Transverse colon (tissue), 4 donors: Measurements from ENCODE around the gene PREX1.

ENCODE experiments used
- EP300 ChIP-seq: sonication (generic); formaldehyde crosslinking; IDR thresholded peaks from one replicate; pipeline ENCODE4 v1.6.1; 2017; ENCODE audit warnings: antibody characterized with exemption, low read depth
- POLR2A ChIP-seq: fragments of 450-650 bp; IDR thresholded peaks from one replicate; pipeline ENCODE4 v1.6.1; 2016; ENCODE audit warnings: antibody characterized with exemption, mild to moderate bottlenecking, moderate library complexity
- POLR2AphosphoS5 ChIP-seq, 3 donors: sonication (generic); formaldehyde crosslinking; IDR thresholded peaks; one replicate each; pipeline ENCODE4 v1.6.1; 2016; ENCODE audit warnings: antibody characterized with exemption in 3 of 3
- TF ChIP-seq, protein P1 (sequence below), 5 experiments: fragments of 200-600 bp in 3 of 5; fragments of 450-650 bp in 2 of 5; sonication (generic) in 3 of 5; IDR thresholded peaks; 1 replicate in 2 of 5; 2 replicates in 3 of 5; pipeline ENCODE4 v1.5.1; 2016 to 2017; ENCODE audit warnings: antibody characterized with exemption in 5 of 5, inconsistent platforms in 3 of 5, mild to moderate bottlenecking in 2 of 5, moderate library complexity in 1 of 5

- TF ChIP-seq, protein P1, sequence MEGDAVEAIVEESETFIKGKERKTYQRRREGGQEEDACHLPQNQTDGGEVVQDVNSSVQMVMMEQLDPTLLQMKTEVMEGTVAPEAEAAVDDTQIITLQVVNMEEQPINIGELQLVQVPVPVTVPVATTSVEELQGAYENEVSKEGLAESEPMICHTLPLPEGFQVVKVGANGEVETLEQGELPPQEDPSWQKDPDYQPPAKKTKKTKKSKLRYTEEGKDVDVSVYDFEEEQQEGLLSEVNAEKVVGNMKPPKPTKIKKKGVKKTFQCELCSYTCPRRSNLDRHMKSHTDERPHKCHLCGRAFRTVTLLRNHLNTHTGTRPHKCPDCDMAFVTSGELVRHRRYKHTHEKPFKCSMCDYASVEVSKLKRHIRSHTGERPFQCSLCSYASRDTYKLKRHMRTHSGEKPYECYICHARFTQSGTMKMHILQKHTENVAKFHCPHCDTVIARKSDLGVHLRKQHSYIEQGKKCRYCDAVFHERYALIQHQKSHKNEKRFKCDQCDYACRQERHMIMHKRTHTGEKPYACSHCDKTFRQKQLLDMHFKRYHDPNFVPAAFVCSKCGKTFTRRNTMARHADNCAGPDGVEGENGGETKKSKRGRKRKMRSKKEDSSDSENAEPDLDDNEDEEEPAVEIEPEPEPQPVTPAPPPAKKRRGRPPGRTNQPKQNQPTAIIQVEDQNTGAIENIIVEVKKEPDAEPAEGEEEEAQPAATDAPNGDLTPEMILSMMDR (IDR thresholded peaks at IDR 0.05), result no peak
- TF ChIP-seq POLR2AphosphoS5 (IDR thresholded peaks at IDR 0.05), result no peak
- no peak for TF ChIP-seq POLR2A
- TF ChIP-seq EP300, result no peak
Observed at GRCh38 chr20:48804300-48804980, 23.4 kb downstream of the PREX1 start.
